PFSK-1 (cell line): ENCODE data around the gene HECTD1.

Experiments used
- POLR2AphosphoS5 ChIP-seq: IDR thresholded peaks from 2 replicates; pipeline ENCODE4 v1.6.1; 2012; ENCODE audit warnings: low read depth, mild to moderate bottlenecking, control low read depth, low read length, moderate library complexity
- REST ChIP-seq, 2 experiments: IDR thresholded peaks; 2 replicates each; pipeline versions ENCODE4 v1.6.1 to v1.8.0; 2011 to 2012; ENCODE audit warnings: low read depth in 2 of 2, low read length in 2 of 2, control low read depth in 1 of 2, inconsistent platforms in 1 of 2, mild to moderate bottlenecking in 1 of 2, moderate library complexity in 1 of 2; ENCODE audit not compliant: insufficient read depth in 1 of 2

- TF ChIP-seq REST (IDR thresholded peaks at IDR 0.05; ENCODE audit: insufficient read depth in 1 of 2, low read depth in 2 of 2, low read length in 2 of 2) (no peak), POLR2AphosphoS5 (no peak)
Measured at GRCh38 chr14:31078766-31079165, 128.8 kb downstream of the HECTD1 start.
